IMR-90 (cell line): ENCODE results near the gene TECPR2. TPM values are rescaled to one million over a fixed set of nuclear protein-coding genes. Genes with fewer than 3 reads are reported as not detected.

Experiments used
- ATAC-seq: fragments of 200-7000 bp; cut with Tn5 transposase; 2 replicates; pipeline ENCODE4 v1.9.1; 2020; ENCODE audit warnings: low read depth, mild to moderate bottlenecking, moderate library complexity
- BruUV-seq: library from RNA; stranded (reverse); fragments of 400-500 nt; replicated peaks from 2 replicates; lab custom pipeline; 2021; lab: Mats Ljungman, UMichigan
- CTCF ChIA-PET: fragments of 300-600 bp; formaldehyde crosslinking; extraction: SDS; loops from one replicate; lab custom pipeline; 2021; ENCODE audit warnings: antibody characterized with exemption; lab: Yijun Ruan, JAX
- POLR2A ChIA-PET: fragments of 300-600 bp; sonication (Branson Sonifier 250); formaldehyde crosslinking; loops from one replicate; lab custom pipeline; 2022; ENCODE audit warnings: antibody characterized with exemption; ENCODE audit not compliant: unreplicated experiment; lab: Charles Lee
- DNase-seq: peaks from one replicate; pipeline ENCODE4 v3.0.0; 2013
- H2AFZ ChIP-seq: replicated peaks from 2 replicates; pipeline ENCODE3; 2013; ENCODE audit warnings: low read length, mild to moderate bottlenecking; ENCODE audit not compliant: poor library complexity
- H2AK5ac ChIP-seq: 2 replicates; pipeline ENCODE4 v1.6.1; 2013; ENCODE audit warnings: low read depth, low read length, inconsistent platforms
- H2AK9ac ChIP-seq: replicated peaks from 2 replicates; pipeline ENCODE3; 2013; ENCODE audit warnings: mild to moderate bottlenecking, low read depth, low read length, moderate library complexity; ENCODE audit not compliant: poor library complexity
- H2BK120ac ChIP-seq: 2 replicates; pipeline ENCODE4 v1.6.1; 2013; ENCODE audit warnings: low read depth, low read length, inconsistent platforms
- H2BK15ac ChIP-seq: 3 replicates; pipeline ENCODE4 v1.6.1; 2013; ENCODE audit warnings: low read depth, low read length, inconsistent platforms
- H2BK20ac ChIP-seq: 2 replicates; pipeline ENCODE4 v1.6.1; 2013; ENCODE audit warnings: low read depth, mild to moderate bottlenecking, inconsistent platforms, low read length, moderate library complexity
- H2BK5ac ChIP-seq: 2 replicates; pipeline ENCODE4 v1.6.1; 2013; ENCODE audit warnings: mild to moderate bottlenecking, low read depth, low read length, inconsistent platforms; ENCODE audit not compliant: poor library complexity, severe bottlenecking
- H3K14ac ChIP-seq: replicated peaks from 2 replicates; pipeline ENCODE4 v1.6.1; 2013; ENCODE audit warnings: low read depth, low read length, inconsistent platforms
- H3K18ac ChIP-seq: 2 replicates; pipeline ENCODE4 v1.6.1; 2013; ENCODE audit warnings: low read depth, low read length, control low read depth
- H3K23ac ChIP-seq: 2 replicates; pipeline ENCODE4 v1.6.1; 2013; ENCODE audit warnings: low read depth, low read length, inconsistent platforms
- H3K27ac ChIP-seq: 2 replicates; pipeline ENCODE4 v1.5.1; 2013; ENCODE audit warnings: mild to moderate bottlenecking, control low read depth, low read length; ENCODE audit not compliant: insufficient read depth
- H3K27me3 ChIP-seq: 2 replicates; pipeline ENCODE4 v1.6.1; 2013; ENCODE audit warnings: low read length; ENCODE audit not compliant: control insufficient read depth, insufficient read depth
- H3K36me3 ChIP-seq: 2 replicates; pipeline ENCODE4 v1.6.1; 2013; ENCODE audit warnings: low read length, mixed read lengths; ENCODE audit not compliant: control insufficient read depth, insufficient read depth
- H3K4ac ChIP-seq: 2 replicates; pipeline ENCODE4 v1.6.1; 2013; ENCODE audit warnings: low read depth, low read length, inconsistent platforms
- H3K4me1 ChIP-seq: 2 replicates; pipeline ENCODE4 v1.6.1; 2013; ENCODE audit warnings: low read length, mixed read lengths; ENCODE audit not compliant: control insufficient read depth, insufficient read depth
- H3K4me2 ChIP-seq: 2 replicates; pipeline ENCODE4 v1.6.1; 2013; ENCODE audit warnings: low read depth, mild to moderate bottlenecking, control low read depth, low read length, moderate library complexity
- H3K4me3 ChIP-seq: 2 replicates; pipeline ENCODE4 v1.5.1; 2013; ENCODE audit warnings: low read depth, mild to moderate bottlenecking, control low read depth, low read length, moderate library complexity; ENCODE audit not compliant: insufficient read depth
- H3K56ac ChIP-seq: 2 replicates; pipeline ENCODE4 v1.6.1; 2013; ENCODE audit warnings: low read length, inconsistent platforms; ENCODE audit not compliant: insufficient read depth; ENCODE audit errors: extremely low read depth
- H3K79me1 ChIP-seq, 2 experiments: 2 replicates each; pipeline ENCODE4 v1.6.1; 2013; ENCODE audit warnings: low read length in 2 of 2, inconsistent platforms in 1 of 2, low read depth in 1 of 2
- H3K9ac ChIP-seq: 2 replicates; pipeline ENCODE4 v1.6.1; 2013; ENCODE audit warnings: low read depth, low read length, control low read depth
- H3K9me1 ChIP-seq: 2 replicates; pipeline ENCODE4 v1.6.1; 2013; ENCODE audit warnings: low read length, inconsistent platforms; ENCODE audit not compliant: insufficient read depth
- H3K9me3 ChIP-seq: 2 replicates; pipeline ENCODE4 v1.6.1; 2013; ENCODE audit warnings: low read length; ENCODE audit not compliant: control insufficient read depth, insufficient read depth
- H4K20me1 ChIP-seq: 2 replicates; pipeline ENCODE4 v1.6.1; 2013; ENCODE audit warnings: low read length, inconsistent platforms; ENCODE audit not compliant: insufficient read depth
- H4K5ac ChIP-seq: 2 replicates; pipeline ENCODE4 v1.6.1; 2013; ENCODE audit warnings: mild to moderate bottlenecking, low read depth, low read length, control low read depth
- H4K8ac ChIP-seq, 2 experiments: 2 replicates each; pipeline ENCODE4 v1.6.1; 2013; ENCODE audit warnings: low read depth in 2 of 2, low read length in 2 of 2, control low read depth in 1 of 2, inconsistent platforms in 1 of 2
- H4K91ac ChIP-seq: 2 replicates; pipeline ENCODE4 v1.6.1; 2013; ENCODE audit warnings: low read depth, low read length, inconsistent platforms; ENCODE audit not compliant: insufficient read depth
- BHLHE40 ChIP-seq: fragments of 150-350 bp; IDR thresholded peaks from 2 replicates; pipeline ENCODE4 v1.6.1; 2016; ENCODE audit warnings: mild to moderate bottlenecking, low read depth, low read length
- CEBPB ChIP-seq: IDR thresholded peaks from 2 replicates; pipeline ENCODE4 v1.6.1; 2012; ENCODE audit warnings: low read depth, low read length, improper control_type of control experiment
- CHD1 ChIP-seq: IDR thresholded peaks from 2 replicates; pipeline ENCODE4 v1.6.1; 2012; ENCODE audit warnings: low read depth, low read length, improper control_type of control experiment
- CTCF ChIP-seq: conservative IDR thresholded peaks from 2 replicates; pipeline ENCODE4 v1.5.1; 2012; ENCODE audit warnings: mild to moderate bottlenecking, low read depth, low read length, improper control_type of control experiment
- FOS ChIP-seq: fragments of 150-350 bp; IDR thresholded peaks from 2 replicates; pipeline ENCODE4 v1.6.1; 2016; ENCODE audit warnings: low read depth, low read length
- MAFK ChIP-seq: IDR thresholded peaks from 2 replicates; pipeline ENCODE4 v1.6.1; 2012; ENCODE audit warnings: low read depth, low read length, improper control_type of control experiment
- MAZ ChIP-seq: IDR thresholded peaks from 2 replicates; pipeline ENCODE4 v1.6.1; 2012; ENCODE audit warnings: low read depth, mild to moderate bottlenecking, low read length, improper control_type of control experiment, moderate library complexity, borderline replicate concordance
- MXI1 ChIP-seq: IDR thresholded peaks from 2 replicates; pipeline ENCODE4 v1.6.1; 2012; ENCODE audit warnings: low read depth, mild to moderate bottlenecking, low read length, moderate library complexity, borderline replicate concordance
- NFE2L2 ChIP-seq: fragments of 150-350 bp; IDR thresholded peaks from 2 replicates; pipeline ENCODE4 v1.6.1; 2016; ENCODE audit warnings: low read depth, mild to moderate bottlenecking, low read length
- RCOR1 ChIP-seq: IDR thresholded peaks from 2 replicates; pipeline ENCODE4 v1.6.1; 2012; ENCODE audit warnings: mild to moderate bottlenecking, low read length, improper control_type of control experiment; ENCODE audit not compliant: insufficient replicate concordance
- SMC3 ChIP-seq: fragments of 150-350 bp; IDR thresholded peaks from 2 replicates; pipeline ENCODE4 v1.6.1; 2016; ENCODE audit warnings: low read depth, mild to moderate bottlenecking, antibody characterized with exemption, low read length, moderate library complexity
- USF2 ChIP-seq: fragments of 150-350 bp; IDR thresholded peaks from 2 replicates; pipeline ENCODE4 v1.6.1; 2017; ENCODE audit warnings: mild to moderate bottlenecking, antibody characterized with exemption, low read length, low read depth
- WGBS, 2 experiments: methylation state at CpG; one replicate each; pipeline versions ENCODE4 v1.1.5 to v1.1.7; 2013; ENCODE audit warnings: missing lambda C conversion rate in 2 of 2; ENCODE audit not compliant: insufficient read length in 1 of 2; ENCODE audit errors: extremely low coverage in 2 of 2; 5-methylcytosine and 5-hydroxymethylcytosine counted together
- dilution Hi-C: fragments of 300-500 bp; cut with HindIII; formaldehyde crosslinking; loops from one replicate; pipeline ENCODE4 v1.14.3; 2018; ENCODE audit warnings: low sequenced_read_pairs; ENCODE audit not compliant: unreplicated experiment
- in situ Hi-C: fragments of 300-500 bp; cut with MboI; formaldehyde crosslinking; loops from 3 replicates; pipeline ENCODE4 v1.14.3; 2019; ENCODE audit warnings: low sequenced_read_pairs, inconsistent platforms, mixed read lengths
- intact Hi-C: fragments of 100-400 bp; cut with micrococcal nuclease; formaldehyde crosslinking; loops from 2 replicates; pipeline ENCODE4 v1.10.0; 2022
- polyA plus RNA-seq, 3 experiments: library from polyadenylated mRNA; depleted of rRNA; stranded (reverse); fragments of >200 nt; gene quantifications; 2 replicates each; pipeline ENCODE4 v1.2.3, GENCODE V29; 2012; ENCODE audit warnings: low replicate concordance in 1 of 3
- total RNA-seq: library from RNA; depleted of rRNA; stranded (reverse); fragments of >200 nt; gene quantifications from 2 replicates; pipeline ENCODE4 v1.2.3, GENCODE V29; 2012

The TECPR2 gene
- total and polyA plus RNA-seq, 2 of the 4 experiments (the other 2 are of a cell fraction), result 9.5 to 11.7 TPM

GRCh38 chr14:102316743-102317563, 45.8 kb upstream of the TECPR2 start:
- no TSS peak for BruUV-seq
- in situ Hi-C loops (loop anchor here (10.0 to 25.0 kb wide), 4 partner anchors 172 to 555 kb away; partner anchors contain the start of genes DYNC1H1, HSP90AA1 and PPP2R5C), intact Hi-C loops (no loop called here), dilution Hi-C loops (no loop called here)
- peak overlapping the region; percentile 47 for H2BK120ac ChIP-seq
- WGBS, 2 experiments, result 2% methylated on average over 12 of the region's 54 CpGs; no CpG with 5 or more reads in 1 of the 2 experiments
- no peaks in the 10 kb centered on the region for H3K9me3 ChIP-seq
- H3K23ac ChIP-seq, result peak overlapping the region; percentile 44
- H2BK15ac ChIP-seq, result no peak overlapping the region; the same call in 2 of the 3 replicates
- peak overlapping the region; percentile 54 for H3K4me3 ChIP-seq
- H3K27me3 ChIP-seq, result no peaks in the 10 kb centered on the region
- H2AK5ac ChIP-seq, result no peak overlapping the region
- peak overlapping the region; percentile 67 for H3K18ac ChIP-seq
- H3K4ac ChIP-seq, result peak overlapping the region; percentile 61
- H4K5ac ChIP-seq, result peak overlapping the region; percentile 62
- H3K9ac ChIP-seq, result peak overlapping the region; percentile 52
- ChIA-PET POLR2A (interaction anchor here (0.6 kb wide), 1 partner anchor 178 kb away, joined by 6 read pairs; no protein-coding TSS in a partner anchor), CTCF (interaction anchor here (0.6 to 0.7 kb wide), 4 partner anchors 30 to 626 kb away, joined by 3 read pairs; no protein-coding TSS in a partner anchor)
- H4K91ac ChIP-seq, result peak overlapping the region; percentile 2
- H2BK20ac ChIP-seq, result 0 out of 2 replicates have a peak overlapping the region, but pooled peaks have one; percentile 33
- H2AFZ ChIP-seq, result peak overlapping the region; percentile 94
- H3K4me1 ChIP-seq, result peaks cover 15% of the 10 kb centered on the region
- H3K56ac ChIP-seq, result peak overlapping the region; percentile 48
- DNase-seq (peak; percentile 91), ATAC-seq (peak; percentile 71)
- peak overlapping the region; percentile 65 for H2AK9ac ChIP-seq
- H2BK5ac ChIP-seq, result peak overlapping the region; percentile 66
- peaks cover 14 to 25% of the 10 kb centered on the region in 2 experiments; a peak in 3 of 4 replicates for H3K79me1 ChIP-seq
- peak overlapping the region; percentile 92 for H3K4me2 ChIP-seq
- H3K9me1 ChIP-seq, result peaks cover 20% of the 10 kb centered on the region
- H4K8ac ChIP-seq, result peak overlapping the region; percentile 20 to 73; a peak in 2 of 4 replicates
- H3K27ac ChIP-seq, result peak overlapping the region; percentile 49
- peak overlapping the region; percentile 50 for H3K14ac ChIP-seq
- no peaks in the 10 kb centered on the region for H3K36me3 ChIP-seq
- H4K20me1 ChIP-seq, result no peaks in the 10 kb centered on the region
- TF ChIP-seq MAZ, result peak; percentile 78; the same call in 1 of the 2 replicates
- TF ChIP-seq BHLHE40, result no peak
- peak; percentile 97 for TF ChIP-seq RCOR1
- TF ChIP-seq CEBPB, result no peak
- no peak for TF ChIP-seq MXI1
- TF ChIP-seq FOS, result peak; percentile 93
- no peak for TF ChIP-seq MAFK
- TF ChIP-seq NFE2L2, result no peak
- TF ChIP-seq CHD1, result peak; percentile 83; the same call in 1 of the 2 replicates
- no peak for TF ChIP-seq SMC3
- peak; percentile 83 for TF ChIP-seq CTCF
- 0 out of 2 replicates have a peak, but pooled peaks have one; percentile 4 for TF ChIP-seq USF2
